HG03108 (cell line): ENCODE results near the gene DLL4.
"Not testable (repeated sequence)": the region's sequence is repeated elsewhere in the genome, so short reads cannot be mapped to it uniquely, and the experiment has no call there.

ENCODE experiments used
- ATAC-seq: cut with Tn5 transposase; IDR thresholded peaks from one replicate; pipeline ENCODE4 v1.9.1; 2021; ENCODE audit warnings: moderate library complexity; ENCODE audit not compliant: unreplicated experiment

The DLL4 gene

DNA sequence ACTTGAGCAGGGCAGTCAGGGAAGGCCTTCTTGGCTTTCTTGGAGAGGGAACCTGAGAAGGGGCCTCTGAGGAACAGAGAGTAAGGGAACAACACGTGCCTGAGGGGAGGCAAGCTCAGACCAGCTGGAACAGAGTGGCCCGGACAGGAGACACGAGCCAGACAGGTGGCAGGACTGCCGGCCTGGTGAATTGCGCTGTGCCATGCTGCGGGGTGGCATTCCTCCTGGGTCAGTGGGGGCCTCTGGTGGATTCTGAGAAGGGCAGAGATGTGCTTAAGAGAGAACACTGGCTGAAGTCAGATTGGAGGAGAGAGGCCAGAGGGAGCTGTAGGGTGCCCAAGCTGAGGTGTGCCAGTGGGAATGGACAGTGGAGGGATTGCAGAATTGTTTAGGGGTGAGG lies 29.0 kb downstream of the DLL4 start:
- ATAC-seq = no peak

DNA sequence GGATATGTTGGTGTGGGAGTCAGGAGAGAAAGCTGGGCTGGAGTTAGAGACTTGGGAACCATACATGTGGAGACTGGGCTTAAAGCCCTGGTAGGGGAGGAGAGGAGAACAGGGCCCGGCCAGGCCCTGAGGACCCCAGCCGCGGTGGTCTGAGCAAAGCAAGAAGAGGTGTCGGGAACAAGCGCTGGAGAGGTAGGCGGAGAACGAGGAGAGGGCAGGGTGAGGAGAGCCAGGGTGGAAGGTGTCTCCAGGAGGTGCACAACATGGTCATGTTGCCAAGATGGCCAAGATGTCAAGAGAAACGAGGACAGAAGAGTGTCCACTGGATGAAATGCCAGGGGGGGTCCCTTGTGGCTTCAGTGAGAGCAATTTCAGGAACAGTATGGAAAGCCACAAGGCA lies 29.6 kb downstream of the DLL4 start:
- no peak for ATAC-seq

DNA sequence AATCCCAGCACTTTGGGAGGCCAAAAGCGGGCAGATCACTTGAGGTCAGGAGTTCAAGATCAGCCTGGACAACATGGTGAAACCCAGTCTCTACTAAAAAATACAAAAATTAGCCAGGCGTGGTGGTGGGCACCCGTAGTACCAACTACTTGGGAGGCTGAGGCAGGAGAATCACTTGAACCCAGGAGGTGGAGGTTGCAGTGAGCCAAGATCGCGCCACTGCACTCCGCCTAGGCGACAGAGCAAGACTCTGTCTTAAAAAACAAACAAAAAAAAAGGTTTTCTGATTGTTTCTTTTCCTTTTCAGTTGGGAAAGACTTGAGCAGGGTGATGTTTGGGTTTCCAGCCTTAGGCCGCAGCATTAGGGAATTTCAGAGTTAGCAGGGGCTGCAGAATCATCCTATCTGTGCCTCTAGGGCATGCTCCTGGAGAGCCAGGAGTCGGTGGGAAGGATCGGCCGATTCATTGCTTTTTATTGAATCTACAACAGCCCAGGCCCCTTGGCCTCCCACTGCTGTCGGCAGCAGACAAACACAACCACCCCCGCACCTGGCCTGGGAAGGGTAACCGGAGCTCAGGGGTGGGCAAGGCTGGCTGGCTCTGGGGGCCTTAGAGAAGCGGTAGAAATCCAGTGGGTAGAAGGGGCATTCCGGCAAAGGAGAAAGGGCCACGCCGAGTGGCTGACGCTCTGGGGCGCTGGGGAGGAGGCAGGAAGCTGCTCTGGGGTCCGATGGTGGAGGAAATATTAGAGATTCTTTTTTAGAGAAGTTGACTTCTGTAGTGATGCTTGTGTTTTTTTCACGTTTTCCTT lies 30.4 kb downstream of the DLL4 start:
- no peak for ATAC-seq

DNA sequence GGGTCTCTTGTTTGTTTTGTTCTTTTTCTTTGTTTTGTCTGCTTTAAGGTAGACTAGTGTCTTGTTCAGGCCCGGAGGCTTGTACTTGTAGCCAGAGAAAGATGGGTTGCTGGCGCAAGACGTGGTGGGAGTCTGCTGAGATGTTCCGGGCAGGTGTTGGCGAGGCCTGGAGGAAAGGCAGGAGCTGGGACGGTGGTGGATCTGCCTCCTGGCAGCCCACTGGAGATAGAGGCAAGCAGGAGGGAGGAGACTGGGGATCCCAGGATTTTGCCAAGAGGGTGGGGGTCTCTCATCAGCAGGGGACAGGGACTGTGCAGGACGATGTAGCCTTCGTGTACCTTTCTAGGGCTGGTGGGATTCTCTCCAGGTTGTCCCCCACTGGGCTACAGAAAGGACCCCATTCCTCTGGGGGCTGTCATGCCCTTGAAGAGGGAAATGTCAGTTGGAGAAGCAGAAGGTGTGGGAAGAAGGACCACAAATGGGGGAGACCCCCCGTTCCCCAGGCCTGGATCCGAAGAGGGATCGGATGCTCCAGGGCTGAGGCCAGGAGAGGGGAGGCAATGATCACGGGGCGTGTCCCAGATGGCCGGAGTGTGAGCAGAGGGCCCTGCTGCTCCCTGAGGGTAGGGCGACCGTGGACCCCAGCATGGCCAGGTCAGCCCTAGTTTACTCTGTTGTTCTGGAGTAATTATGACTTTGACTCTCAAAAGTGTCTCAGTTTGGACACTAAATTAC lies 31.2 kb downstream of the DLL4 start:
- ATAC-seq = no peak

DNA sequence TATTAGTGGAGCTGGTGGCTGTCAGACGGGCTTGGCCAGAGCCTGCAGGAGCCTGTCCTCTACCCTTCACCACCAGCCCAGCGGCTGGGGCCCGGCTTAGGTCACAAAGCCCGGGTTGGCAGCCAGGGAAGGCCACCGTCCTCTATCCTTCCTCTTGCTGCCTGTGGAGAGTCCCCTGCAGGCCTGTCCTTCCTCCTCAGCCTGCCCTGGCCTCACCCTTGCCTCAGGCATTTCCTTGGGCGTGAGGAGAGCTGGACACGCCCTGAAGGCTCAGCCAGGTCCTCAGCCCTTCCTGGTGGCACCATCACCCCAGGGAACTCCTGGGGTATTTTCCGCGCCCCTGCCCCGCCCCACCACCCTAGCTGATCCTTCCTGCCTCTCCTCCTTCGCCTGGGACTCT lies 31.8 kb downstream of the DLL4 start:
- no peak for ATAC-seq

DNA sequence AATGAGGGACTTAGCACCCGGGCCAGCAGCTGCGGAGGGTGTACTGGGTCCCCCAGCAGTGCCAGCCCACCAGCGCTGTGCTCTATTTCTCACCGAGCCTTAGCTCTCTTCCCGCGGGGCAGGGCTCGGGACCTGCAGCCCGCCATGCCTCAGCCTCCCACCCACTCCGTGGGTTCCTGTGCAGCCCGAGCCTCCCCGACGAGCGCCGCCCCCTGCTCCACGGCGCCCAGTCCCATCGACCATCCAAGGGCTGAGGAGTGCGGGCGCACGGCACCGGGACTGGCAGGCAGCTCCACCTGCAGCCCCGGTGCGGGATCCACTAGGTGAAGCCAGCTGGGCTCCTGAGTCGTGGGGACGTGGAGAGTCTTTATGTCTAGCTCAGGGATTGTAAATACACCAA lies 32.6 kb downstream of the DLL4 start:
- ATAC-seq = not testable (repeated sequence)

DNA sequence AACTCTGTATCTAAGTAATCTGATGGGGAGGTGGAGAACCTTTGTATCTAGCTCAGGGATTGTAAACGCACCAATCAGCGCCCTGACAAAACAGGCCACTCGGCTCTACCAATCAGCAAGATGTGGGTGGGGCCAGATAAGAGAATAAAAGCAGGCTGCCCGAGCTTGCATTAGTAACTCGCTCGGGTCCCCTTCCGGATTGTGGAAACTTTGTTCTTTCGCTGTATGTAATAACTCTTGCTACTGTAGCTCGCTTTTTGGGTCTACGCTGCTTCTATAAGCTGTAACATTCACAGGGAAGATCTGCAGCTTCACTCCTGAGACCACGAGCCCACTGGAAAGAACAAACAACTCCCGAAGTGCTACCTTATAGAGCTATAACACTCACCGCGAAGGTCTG lies 33.2 kb downstream of the DLL4 start:
- not testable (repeated sequence) for ATAC-seq

DNA sequence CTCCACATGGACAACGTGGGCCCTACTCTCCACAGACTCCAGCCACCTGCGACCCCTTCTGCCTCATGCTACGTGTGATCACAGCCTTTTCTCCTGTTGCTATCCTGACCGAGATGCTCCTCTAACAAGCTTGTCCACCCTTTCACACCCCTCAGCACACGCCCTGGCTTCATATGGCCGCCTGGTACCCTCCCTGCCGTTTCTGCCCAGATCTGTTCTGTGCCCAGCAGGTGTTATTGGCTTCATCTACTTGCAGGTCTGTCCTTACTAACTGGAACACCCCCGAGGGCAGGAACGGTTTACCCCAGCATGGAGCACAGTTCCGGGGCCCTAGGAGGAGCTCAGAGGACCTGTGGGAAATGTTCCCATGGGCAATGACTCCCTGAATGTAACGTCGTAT lies 34.1 kb downstream of the DLL4 start:
- no peak for ATAC-seq

DNA sequence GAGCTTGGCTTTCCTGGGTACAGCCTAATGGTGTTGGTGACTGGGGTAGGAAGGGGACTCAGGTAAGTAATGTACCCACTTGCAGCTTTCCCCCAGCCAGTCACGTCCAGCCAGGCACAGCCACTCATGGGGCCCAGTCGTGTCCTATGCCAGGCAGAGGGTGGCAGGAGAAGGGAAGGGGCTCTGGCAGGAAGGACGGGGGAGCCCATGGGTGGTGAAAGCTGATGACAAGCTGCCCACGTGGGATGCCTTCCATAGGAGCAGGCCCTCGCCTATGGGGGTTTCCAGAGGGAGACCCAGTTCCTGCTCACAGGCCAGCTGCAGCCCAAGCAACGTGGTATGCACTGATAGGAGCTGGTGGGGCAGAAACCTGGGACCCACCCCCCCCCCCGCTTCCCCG lies 34.9 kb downstream of the DLL4 start:
- no peak for ATAC-seq

DNA sequence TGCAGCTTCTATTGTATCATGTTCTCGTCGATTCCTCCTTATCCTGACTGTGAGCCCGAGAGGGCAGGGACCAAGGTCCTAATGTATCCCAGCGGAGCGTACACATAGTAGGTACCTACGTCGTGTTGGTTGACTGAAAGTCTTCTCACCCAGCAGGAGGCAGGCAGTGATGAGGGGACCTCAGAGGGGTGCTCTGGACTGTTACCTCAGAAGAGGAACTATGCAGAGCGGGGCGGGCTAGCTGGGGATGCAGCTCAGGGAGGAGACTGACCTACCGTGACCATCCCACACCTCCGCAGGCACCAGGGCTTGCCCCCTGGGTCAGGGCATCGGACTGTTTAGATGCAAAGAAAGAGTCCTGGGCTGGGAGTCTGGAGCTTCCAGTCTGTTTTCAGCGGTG lies 35.5 kb downstream of the DLL4 start:
- ATAC-seq = no peak

DNA sequence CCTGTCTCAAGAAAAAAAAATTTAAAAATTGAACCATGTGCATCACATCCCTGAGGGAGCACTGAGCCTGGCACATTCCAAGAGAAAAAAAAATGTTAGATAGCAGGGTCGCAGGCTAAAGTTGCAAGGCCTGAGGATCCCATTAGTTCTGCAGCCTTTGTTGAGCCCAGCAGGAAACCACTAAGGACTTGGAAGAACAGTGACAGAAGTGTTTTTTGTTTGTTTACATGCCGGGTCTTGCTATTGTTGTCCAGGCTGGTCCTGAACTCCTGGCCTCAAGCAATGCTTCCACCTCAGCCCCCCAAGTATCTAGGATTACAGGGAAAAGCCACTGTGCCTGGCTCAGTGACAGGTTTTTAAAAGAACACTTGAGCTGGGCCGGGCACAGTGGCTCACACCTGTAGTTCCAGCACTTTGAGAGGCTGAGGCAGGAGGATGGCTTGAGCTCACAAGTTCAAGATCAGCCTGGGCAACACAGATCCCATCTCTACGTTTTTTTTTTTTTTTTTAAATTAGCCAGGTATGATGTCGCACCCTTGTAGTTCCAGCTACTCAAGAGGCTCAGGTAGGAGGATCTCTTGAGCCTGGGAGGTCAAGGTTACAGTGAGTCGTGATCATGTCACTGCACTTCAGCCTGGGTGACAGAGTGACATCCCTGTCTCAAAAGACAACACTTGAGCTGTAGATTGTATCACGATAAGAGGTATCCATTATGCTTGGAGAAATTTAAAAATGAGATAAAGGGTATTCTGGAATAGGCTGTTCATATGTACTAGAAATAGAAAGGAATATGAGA lies 39.3 kb downstream of the DLL4 start:
- no peak for ATAC-seq

DNA sequence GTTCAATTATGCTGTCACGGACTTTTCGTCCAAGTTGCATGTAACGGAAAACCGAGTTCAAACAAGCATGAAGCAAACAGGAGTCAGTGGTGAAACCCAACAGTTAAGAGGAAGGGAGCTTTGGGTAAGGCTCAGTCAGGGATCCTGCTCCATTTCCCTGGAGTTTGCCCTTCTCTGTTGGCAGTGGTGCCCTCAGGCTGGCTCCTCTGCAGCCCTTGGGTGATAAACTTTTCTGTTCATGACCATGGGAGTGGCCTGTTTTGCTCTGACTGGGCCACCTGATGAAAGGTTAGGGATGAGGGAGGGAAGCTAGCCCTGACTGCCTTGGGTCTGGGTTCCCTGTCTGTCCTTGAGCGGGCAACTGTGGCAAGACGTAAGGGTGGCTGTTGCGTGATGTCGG lies 40.2 kb downstream of the DLL4 start:
- no peak for ATAC-seq

DNA sequence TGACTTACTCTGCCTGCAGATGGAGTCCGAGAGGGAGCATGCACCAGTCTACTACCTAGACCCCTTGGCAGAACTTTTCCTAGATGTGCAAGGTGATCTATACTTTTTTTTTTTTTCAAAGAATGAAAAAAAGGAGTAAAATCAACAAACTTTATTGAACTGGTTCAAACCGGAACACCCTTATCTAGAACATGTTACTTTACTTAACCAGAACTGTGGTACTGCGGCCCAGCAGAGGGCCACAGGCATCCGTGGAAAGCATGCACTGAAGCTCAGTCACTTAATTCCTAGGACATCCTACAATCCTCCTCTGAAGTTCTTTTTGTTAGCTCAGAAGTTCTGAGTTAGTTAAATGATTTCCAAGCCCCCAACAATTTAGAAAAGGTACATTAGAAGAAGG lies 45.7 kb downstream of the DLL4 start:
- no peak for ATAC-seq

DNA sequence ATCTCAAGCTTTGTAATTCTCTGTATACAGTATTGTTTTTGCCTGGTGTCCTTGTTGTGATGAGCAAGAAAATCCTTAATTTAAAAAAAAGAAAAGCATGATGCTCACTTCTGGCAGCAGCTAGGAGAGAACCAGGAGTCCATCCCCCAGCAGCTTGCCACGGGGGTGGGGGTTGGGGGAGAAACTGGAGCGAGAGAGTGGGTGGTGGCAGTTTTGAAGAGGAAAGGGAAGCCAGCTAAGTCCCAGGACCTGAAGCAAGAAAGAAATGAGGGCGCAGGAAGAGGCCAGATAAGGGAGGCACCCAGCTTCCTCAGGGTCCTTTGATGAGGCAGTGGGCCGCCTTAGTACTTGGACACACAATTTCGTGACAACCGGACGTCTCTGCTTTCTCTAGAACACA lies 47.7 kb downstream of the DLL4 start:
- no peak for ATAC-seq

DNA sequence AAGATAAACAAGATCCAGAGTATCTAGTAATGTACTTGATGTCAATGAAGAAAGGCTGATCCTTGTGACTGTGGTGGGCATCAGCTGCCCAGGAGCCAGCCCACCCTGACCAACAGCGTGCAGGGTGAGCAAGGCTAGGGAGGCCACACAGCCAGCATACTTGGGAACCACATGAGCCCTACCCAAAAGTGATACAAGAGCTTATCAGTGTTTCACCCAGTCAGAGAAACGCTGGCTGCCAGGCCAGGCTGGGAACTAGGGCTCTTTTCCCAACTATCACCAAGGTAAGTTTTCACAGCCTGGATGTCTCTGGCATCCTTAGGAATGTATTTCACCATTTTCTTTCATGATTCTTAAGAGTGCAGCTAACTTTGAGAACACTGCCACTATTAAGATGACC lies 49.0 kb downstream of the DLL4 start:
- ATAC-seq = no peak

DNA sequence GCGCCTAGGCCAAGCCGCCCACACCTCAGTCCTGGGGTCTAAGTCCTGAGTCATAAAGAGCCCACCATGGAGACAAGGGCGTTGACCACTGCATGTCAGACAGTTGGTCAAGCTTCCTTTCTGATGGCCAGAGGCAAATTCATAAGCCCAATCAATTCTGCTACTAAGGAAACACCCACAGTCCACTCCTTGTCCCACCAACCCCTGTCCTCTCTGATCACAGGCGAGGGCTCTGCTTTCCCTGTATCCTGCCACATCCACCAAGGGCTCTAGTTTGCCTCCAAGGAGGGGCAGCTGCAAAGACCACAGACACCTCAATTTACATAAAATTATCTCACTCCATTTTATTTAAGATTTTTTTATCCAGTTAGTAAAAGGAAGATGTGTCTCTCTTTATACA lies 49.4 kb downstream of the DLL4 start:
- no peak for ATAC-seq

DNA sequence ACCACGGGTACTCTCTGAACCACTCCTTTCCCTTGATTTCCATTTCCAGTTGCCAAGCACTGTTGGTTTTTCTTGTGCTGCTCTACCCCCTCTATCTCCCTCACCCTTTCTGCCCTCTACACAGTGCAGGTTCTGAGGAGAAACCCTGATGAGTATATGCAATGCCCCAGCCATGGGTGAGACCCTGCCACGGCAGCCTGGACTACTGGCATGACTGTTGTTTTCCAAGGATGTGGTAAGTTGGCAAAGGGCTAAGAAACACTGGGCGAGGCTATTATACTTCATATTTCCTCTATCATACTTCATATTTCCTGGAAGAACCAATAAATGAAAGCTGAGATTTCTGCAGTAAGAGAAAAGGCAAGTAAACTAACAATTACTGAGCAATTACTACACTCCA lies 52.0 kb downstream of the DLL4 start:
- ATAC-seq = no peak

DNA sequence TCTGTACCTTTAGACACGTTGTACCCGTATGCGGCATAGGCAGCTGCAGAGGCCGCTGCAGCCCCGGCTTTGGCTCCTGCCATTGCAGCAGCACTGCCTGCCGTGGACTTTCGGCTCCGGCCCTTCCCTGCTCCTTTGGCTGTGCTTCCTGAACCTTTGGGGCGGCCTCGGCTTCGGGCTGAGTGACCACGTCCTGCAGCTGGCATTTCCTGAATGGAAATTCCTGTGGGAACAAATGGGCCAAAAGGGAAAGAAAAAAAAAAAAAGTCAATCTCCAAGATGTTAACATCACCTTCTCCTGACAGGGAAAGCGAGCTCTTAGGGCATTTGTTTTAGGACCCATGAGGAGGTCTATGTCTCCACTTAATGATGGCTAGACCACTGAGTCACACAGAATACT lies 53.7 kb downstream of the DLL4 start:
- ATAC-seq = no peak

DNA sequence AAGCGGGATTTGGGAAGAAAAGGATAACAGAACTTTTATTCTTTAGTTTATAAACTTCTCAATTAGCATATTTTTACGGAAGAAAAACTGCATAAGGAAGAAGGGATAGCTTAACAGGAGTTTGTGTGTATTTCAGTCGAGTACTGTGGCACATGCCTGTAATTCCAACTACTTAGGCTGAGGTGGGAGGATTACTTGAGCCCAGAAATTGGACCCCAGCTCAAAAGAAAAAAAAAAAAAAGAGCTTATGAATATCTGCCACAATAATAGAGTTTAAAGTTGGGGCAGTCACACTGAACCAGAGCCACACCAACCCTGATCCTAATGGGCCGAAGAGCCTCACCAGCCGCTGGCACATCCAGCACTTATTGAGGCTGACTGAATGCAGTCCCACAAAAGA lies 55.3 kb downstream of the DLL4 start:
- no peak for ATAC-seq

DNA sequence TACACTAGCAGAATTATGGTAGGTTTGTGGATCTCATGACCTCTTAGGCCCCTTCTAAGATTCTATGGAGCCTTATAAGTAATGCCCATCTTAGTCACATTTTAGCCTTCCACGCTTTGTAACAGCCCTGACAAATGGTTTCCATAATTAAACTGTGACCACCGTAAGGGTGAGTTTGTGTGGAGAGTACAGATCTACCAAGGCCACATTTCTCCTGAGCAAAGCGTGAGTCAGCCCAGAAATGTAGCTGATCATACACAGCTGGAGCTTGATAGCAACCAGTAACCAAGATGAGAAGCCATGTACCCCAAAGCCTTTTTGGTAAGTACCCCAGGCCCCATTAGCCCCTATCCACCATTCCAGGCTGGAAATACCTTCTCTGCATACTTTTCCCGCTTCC lies 55.8 kb downstream of the DLL4 start:
- ATAC-seq = no peak

DNA sequence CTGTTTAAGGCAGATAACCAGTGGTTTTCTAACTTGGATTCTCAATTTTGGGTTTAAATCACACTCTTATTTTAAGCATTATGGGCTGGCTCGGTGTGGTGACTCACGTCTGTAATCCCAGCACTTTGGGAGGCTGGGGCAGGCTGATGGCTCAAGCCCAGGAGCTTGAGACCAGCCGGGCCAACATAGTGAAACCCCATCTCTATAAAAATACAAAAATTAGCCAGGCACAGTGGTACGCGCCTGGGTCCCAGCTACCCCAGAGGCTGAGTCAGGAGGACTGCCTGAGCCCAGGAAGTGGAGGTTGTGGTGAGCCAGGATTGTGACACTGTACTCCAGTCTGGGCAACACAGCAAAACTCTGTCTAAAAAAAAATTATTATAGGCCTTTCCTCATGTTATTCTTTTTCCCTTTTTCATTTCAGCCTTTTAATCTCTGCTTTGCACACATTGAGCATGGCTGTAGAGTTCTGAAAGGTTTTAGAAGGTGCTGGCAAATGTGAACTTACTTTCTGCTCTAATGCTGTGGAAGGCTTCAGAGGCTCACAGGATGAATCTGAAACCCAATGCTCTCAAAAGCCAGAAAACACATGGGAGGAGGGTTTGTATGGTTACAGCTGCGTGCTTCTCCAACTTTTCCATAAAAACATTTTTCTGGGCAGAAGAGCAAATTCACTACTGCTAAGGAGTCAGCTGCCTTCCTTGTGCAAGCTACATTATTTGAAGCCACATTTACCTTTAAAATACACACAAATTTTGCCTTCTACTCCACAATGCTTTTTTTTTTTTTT lies 56.6 kb downstream of the DLL4 start:
- ATAC-seq = no peak
